Neuronal stem cell (in vitro differentiated cells): ENCODE results near the gene SAA4. TPM values are rescaled to one million over a fixed set of nuclear protein-coding genes. Genes with fewer than 3 reads are reported as not detected.
"Not testable (repeated sequence)": the region's sequence is repeated elsewhere in the genome, so short reads cannot be mapped to it uniquely, and the experiment has no call there.

Source experiments
- DNase-seq: peaks from one replicate; pipeline ENCODE4 v3.0.0-alpha.2; 2013; ENCODE audit warnings: low spot score
- H2AFZ ChIP-seq: one replicate; pipeline ENCODE4 v1.6.1; 2013; ENCODE audit warnings: mild to moderate bottlenecking, low read length, inconsistent platforms
- H2AK5ac ChIP-seq: 2 replicates; pipeline ENCODE4 v1.6.1; 2013; ENCODE audit warnings: low read depth, mild to moderate bottlenecking, inconsistent platforms, low read length, moderate library complexity, mixed read lengths
- H2BK120ac ChIP-seq: 2 replicates; pipeline ENCODE4 v1.6.1; 2013; ENCODE audit warnings: low read depth, mild to moderate bottlenecking, inconsistent platforms, low read length, moderate library complexity, mixed read lengths
- H2BK12ac ChIP-seq: one replicate; pipeline ENCODE4 v1.6.1; 2013; ENCODE audit warnings: low read length, inconsistent platforms
- H2BK15ac ChIP-seq: 2 replicates; pipeline ENCODE4 v1.6.1; 2013; ENCODE audit warnings: mild to moderate bottlenecking, low read length, inconsistent platforms, mixed read lengths
- H2BK5ac ChIP-seq: one replicate; pipeline ENCODE4 v1.6.1; 2013; ENCODE audit warnings: inconsistent platforms, mild to moderate bottlenecking, low read length, moderate library complexity
- H3K14ac ChIP-seq: one replicate; pipeline ENCODE4 v1.6.1; 2013; ENCODE audit warnings: low read length, inconsistent platforms
- H3K18ac ChIP-seq: 2 replicates; pipeline ENCODE4 v1.6.1; 2013; ENCODE audit warnings: low read length, inconsistent platforms
- H3K23ac ChIP-seq: 2 replicates; pipeline ENCODE4 v1.6.1; 2013; ENCODE audit warnings: low read depth, mild to moderate bottlenecking, mixed read lengths, low read length, inconsistent platforms; ENCODE audit not compliant: poor library complexity
- H3K27ac ChIP-seq: replicated peaks from 3 replicates; pipeline ENCODE4 v1.5.1; 2013; ENCODE audit warnings: low read length, inconsistent platforms
- H3K27me3 ChIP-seq, 3 experiments: 2 replicates each; pipeline ENCODE4 v1.6.1; 2013; ENCODE audit warnings: low read length in 3 of 3, mild to moderate bottlenecking in 2 of 3, inconsistent platforms in 1 of 3, low read depth in 1 of 3, mixed read lengths in 1 of 3, moderate library complexity in 1 of 3; ENCODE audit not compliant: control insufficient read depth in 3 of 3, insufficient read depth in 3 of 3
- H3K36me3 ChIP-seq, 2 donors: replicated peaks in 1 of 2; 2 replicates each; pipeline ENCODE4 v1.6.1; 2013; ENCODE audit warnings: low read length in 2 of 2; ENCODE audit not compliant: control insufficient read depth in 2 of 2, insufficient read depth in 2 of 2
- H3K4ac ChIP-seq: 2 replicates; pipeline ENCODE4 v1.6.1; 2013; ENCODE audit warnings: inconsistent platforms, mild to moderate bottlenecking, low read length, moderate library complexity
- H3K4me1 ChIP-seq, 2 donors: 1 replicate in 1 of 2; 2 replicates in 1 of 2; pipeline ENCODE4 v1.6.1; 2013; ENCODE audit warnings: low read length in 2 of 2, low read depth in 1 of 2; ENCODE audit not compliant: control insufficient read depth in 2 of 2, insufficient read depth in 1 of 2
- H3K4me2 ChIP-seq: one replicate; pipeline ENCODE4 v1.6.1; 2013; ENCODE audit warnings: mild to moderate bottlenecking, low read length, inconsistent platforms; ENCODE audit not compliant: insufficient read depth, poor library complexity, severe bottlenecking
- H3K4me3 ChIP-seq, 2 donors: 2 replicates each; pipeline ENCODE4 v1.5.1; 2013; ENCODE audit warnings: low read length in 2 of 2, mild to moderate bottlenecking in 2 of 2, inconsistent platforms in 1 of 2, moderate library complexity in 1 of 2
- H3K79me1 ChIP-seq: one replicate; pipeline ENCODE4 v1.6.1; 2013; ENCODE audit warnings: low read depth, mild to moderate bottlenecking, inconsistent platforms, low read length, moderate library complexity
- H3K9ac ChIP-seq: one replicate; pipeline ENCODE4 v1.6.1; 2013; ENCODE audit warnings: mild to moderate bottlenecking, low read depth, low read length, inconsistent platforms; ENCODE audit not compliant: poor library complexity
- H3K9me3 ChIP-seq, 2 donors: replicated peaks in 1 of 2; 2 replicates each; pipeline versions ENCODE3 to v1.6.1; 2013; ENCODE audit warnings: low read length in 2 of 2, mild to moderate bottlenecking in 2 of 2, inconsistent platforms in 1 of 2, low read depth in 1 of 2, mixed read lengths in 1 of 2, moderate library complexity in 1 of 2; ENCODE audit not compliant: control insufficient read depth in 2 of 2, insufficient read depth in 1 of 2
- H4K8ac ChIP-seq: one replicate; pipeline ENCODE4 v1.6.1; 2013; ENCODE audit warnings: low read depth, mild to moderate bottlenecking, inconsistent platforms, low read length, moderate library complexity
- H4K91ac ChIP-seq: one replicate; pipeline ENCODE4 v1.6.1; 2013; ENCODE audit warnings: low read length, low read depth, mild to moderate bottlenecking, inconsistent platforms; ENCODE audit not compliant: poor library complexity
- WGBS, 2 donors: extraction: QIAGEN DNeasy Blood & Tissue Kit; methylation state at CpG; one replicate each; pipeline ENCODE4 v1.1.7; 2013; ENCODE audit warnings: missing lambda C conversion rate in 2 of 2, mixed read lengths in 1 of 2; ENCODE audit not compliant: insufficient read length in 2 of 2, insufficient replicate concordance in 1 of 2; ENCODE audit errors: extremely low coverage in 2 of 2; 5-methylcytosine and 5-hydroxymethylcytosine counted together
- small RNA-seq: library from polyadenylated mRNA; stranded (forward); fragments of <200 nt; extraction: miRNeasy Mini kit (QIAGEN cat#:217004); gene quantifications from one replicate; pipeline ENCODE3, GENCODE V24; 2013; ENCODE audit not compliant: insufficient read depth

SAA4 gene

GRCh38 chr11:18189476-18190245 lies 46.9 kb downstream of the SAA4 start:
- H3K9ac ChIP-seq, H3K79me1 ChIP-seq, H3K14ac ChIP-seq, H3K27ac ChIP-seq, H3K4ac ChIP-seq, H3K36me3 ChIP-seq, DNase-seq, H4K8ac ChIP-seq, H2BK5ac ChIP-seq, H3K9me3 ChIP-seq, H3K4me3 ChIP-seq, H2AFZ ChIP-seq, H3K4me2 ChIP-seq, H3K4me1 ChIP-seq, H3K23ac ChIP-seq, H3K27me3 ChIP-seq: not testable (repeated sequence)
- H3K18ac ChIP-seq, result peak overlapping the region; percentile 83
- peak overlapping the region; percentile 56 for H2AK5ac ChIP-seq
- no CpG with 5 or more reads among the region's 34 CpGs for WGBS, 2 donors
- H2BK15ac ChIP-seq, result peak overlapping the region; percentile 85
- H2BK120ac ChIP-seq, result peak overlapping the region; percentile 81
- H2BK12ac ChIP-seq, result peak overlapping the region; percentile 7
- H4K91ac ChIP-seq, result peak overlapping the region; percentile 72

DNA sequence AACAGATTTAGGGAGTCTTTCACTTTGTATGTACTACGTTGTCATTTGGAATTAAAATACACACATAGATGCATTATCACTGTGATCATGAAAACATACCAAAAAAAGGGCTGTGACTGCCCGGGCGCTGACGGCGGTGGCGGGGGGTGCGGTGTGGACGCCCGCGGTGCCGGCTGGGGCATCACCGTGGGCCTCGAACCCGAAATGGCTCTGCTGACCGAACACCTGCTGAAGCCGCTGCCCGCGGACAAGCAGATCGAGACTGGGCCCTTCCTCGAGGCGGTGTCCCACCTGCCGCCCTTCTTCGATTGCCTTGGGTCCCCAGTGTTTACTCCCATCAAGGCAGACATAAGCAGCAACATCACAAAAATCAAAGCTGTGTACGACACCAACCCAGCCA lies 47.8 kb downstream of the SAA4 start:
- peak overlapping the region; percentile 85 for H2BK15ac ChIP-seq
- DNase-seq, result no peak
- no peak overlapping the region for H3K4ac ChIP-seq
- peaks cover 0 to 3% (median 0%) of the 10 kb centered on the region in 3 experiments for H3K27me3 ChIP-seq
- H3K18ac ChIP-seq, result peak overlapping the region; percentile 57
- H2BK120ac ChIP-seq, result peak overlapping the region; percentile 81
- no peak overlapping the region for H3K4me2 ChIP-seq
- H3K4me3 ChIP-seq, result no peak overlapping the region
- no peak overlapping the region for H2AFZ ChIP-seq
- H4K91ac ChIP-seq, result no peak overlapping the region
- H4K8ac ChIP-seq, result no peak overlapping the region
- H3K36me3 ChIP-seq, result no peaks in the 10 kb centered on the region
- peak overlapping the region; percentile 55 for H3K23ac ChIP-seq
- no peak overlapping the region for H2BK12ac ChIP-seq
- no peaks in the 10 kb centered on the region for H3K79me1 ChIP-seq
- no peak overlapping the region for H3K9ac ChIP-seq
- no peak overlapping the region for H2BK5ac ChIP-seq
- peak overlapping the region; percentile 56 for H2AK5ac ChIP-seq
- peaks cover 0 to 4% of the 10 kb centered on the region in 2 donors for H3K9me3 ChIP-seq
- WGBS, 2 donors, result no CpG with 5 or more reads among the region's 24 CpGs
- H3K27ac ChIP-seq, result no peak overlapping the region
- peak overlapping the region; percentile 38 for H3K14ac ChIP-seq
- peaks cover 0 to 2% of the 10 kb centered on the region in 2 donors for H3K4me1 ChIP-seq

Small RNA genes lying within 50 kb of the gene (small RNA-seq; reads per million reads assigned to genes)
- gene RNA5SP333 (not detected), gene RNA5SP334 (not detected)
